Brain microvascular endothelial cell (primary cell): ENCODE results near the gene GLIS2.

Experiments
- DNase-seq: peaks from one replicate; pipeline ENCODE4 v3.0.0-alpha.2; 2020
- H3K27ac ChIP-seq: fragments of 250-450 bp; sonication (Bioruptor Pico); 2 replicates; pipeline ENCODE4 v1.5.1; 2020; ENCODE audit warnings: mild to moderate bottlenecking, moderate library complexity
- H3K27me3 ChIP-seq: fragments of 250-450 bp; sonication (Bioruptor Pico); replicated peaks from 2 replicates; pipeline ENCODE4 v1.5.1; 2020; ENCODE audit warnings: mild to moderate bottlenecking
- H3K36me3 ChIP-seq: fragments of 250-450 bp; sonication (Bioruptor Pico); replicated peaks from 2 replicates; pipeline ENCODE4 v1.5.1; 2020; ENCODE audit warnings: mild to moderate bottlenecking
- H3K4me3 ChIP-seq: 2 replicates; pipeline ENCODE4 v1.5.1; 2011; ENCODE audit warnings: low read depth, mild to moderate bottlenecking, control low read depth, low read length, moderate library complexity
- in situ Hi-C: cut with HindIII; loops from 2 replicates; pipeline ENCODE4 v1.10.0; 2017; ENCODE audit warnings: low sequenced_read_pairs, low pct_ligation_motif_present
- TF ChIP-seq, protein P1 (sequence below): IDR thresholded peaks from 2 replicates; pipeline ENCODE4 v1.5.1; 2011; ENCODE audit warnings: low read depth, mild to moderate bottlenecking, moderate library complexity, low read length, control low read depth, inconsistent platforms; ENCODE audit errors: missing control alignments

GLIS2 gene

DNA sequence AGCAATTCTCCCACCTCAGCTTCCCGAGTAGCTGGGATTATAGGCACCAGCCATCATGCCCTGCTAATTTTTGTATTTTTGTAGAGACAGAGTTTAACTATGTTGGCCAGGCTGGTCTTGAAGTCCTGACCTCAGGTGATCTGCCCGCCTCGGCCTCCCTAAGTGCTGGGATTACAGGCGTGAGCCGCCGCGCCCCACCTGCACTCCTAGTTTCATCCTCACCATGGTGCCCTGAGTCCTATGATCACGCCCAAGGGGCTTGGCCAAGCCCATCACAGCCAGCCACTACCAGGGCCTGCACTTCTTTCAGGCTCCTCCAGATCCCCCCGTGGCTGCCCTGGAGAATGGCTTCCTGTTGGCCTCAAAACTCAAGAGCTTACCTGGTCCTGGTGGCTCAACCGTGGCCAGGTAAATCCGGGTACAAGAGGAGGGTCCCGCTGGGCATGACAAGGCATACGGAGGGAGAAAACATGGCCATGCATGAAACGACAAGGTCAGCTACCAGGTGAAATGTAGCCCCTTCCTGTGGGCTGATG lies 22.6 kb upstream of the GLIS2 start:
- DNase-seq, result no peak
- no peaks in the 10 kb centered on the region for H3K27me3 ChIP-seq
- H3K27ac ChIP-seq, result no peak overlapping the region
- H3K4me3 ChIP-seq, result no peak overlapping the region
- no peaks in the 10 kb centered on the region for H3K36me3 ChIP-seq
- TF ChIP-seq, protein P1, sequence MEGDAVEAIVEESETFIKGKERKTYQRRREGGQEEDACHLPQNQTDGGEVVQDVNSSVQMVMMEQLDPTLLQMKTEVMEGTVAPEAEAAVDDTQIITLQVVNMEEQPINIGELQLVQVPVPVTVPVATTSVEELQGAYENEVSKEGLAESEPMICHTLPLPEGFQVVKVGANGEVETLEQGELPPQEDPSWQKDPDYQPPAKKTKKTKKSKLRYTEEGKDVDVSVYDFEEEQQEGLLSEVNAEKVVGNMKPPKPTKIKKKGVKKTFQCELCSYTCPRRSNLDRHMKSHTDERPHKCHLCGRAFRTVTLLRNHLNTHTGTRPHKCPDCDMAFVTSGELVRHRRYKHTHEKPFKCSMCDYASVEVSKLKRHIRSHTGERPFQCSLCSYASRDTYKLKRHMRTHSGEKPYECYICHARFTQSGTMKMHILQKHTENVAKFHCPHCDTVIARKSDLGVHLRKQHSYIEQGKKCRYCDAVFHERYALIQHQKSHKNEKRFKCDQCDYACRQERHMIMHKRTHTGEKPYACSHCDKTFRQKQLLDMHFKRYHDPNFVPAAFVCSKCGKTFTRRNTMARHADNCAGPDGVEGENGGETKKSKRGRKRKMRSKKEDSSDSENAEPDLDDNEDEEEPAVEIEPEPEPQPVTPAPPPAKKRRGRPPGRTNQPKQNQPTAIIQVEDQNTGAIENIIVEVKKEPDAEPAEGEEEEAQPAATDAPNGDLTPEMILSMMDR, result no peak
- in situ Hi-C loops, result no loop called here

DNA sequence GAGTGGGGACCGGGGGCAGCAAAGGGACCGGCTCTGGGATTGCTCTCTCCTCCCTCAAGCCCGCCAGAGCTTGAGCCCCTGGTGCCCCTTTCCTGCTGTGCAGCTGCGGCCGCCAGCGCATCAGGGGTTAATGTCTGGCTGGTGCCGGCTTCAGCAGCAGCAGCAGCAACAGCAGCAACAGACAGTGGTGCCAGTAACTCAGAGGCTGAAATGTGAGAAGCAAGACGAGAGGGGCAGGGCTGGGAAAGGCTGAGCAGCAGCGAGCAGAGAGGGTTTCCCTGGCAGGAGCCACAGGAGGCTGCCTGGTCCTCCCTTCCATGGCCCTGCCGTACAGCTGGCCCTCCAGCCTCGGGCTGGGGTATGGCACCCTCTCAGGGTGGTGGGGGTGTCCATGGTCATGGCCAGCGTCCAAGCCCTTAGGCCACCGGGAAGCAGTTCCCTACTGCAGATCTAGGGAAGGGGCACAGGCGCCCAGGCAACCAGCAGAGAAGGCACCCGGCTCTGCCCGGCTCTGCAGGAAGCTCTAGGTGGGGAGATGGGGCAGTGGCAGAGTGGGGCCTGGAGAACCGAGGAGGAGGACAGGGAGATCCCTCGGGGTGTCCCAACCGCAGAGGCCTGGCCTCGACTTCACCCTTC lies 21.9 kb upstream of the GLIS2 start:
- no peaks in the 10 kb centered on the region for H3K36me3 ChIP-seq
- in situ Hi-C loops, result no loop called here
- no peak overlapping the region for H3K27ac ChIP-seq
- TF ChIP-seq, protein P1, result no peak
- peak overlapping the region; percentile 22 for H3K4me3 ChIP-seq
- peak; percentile 76 for DNase-seq
- H3K27me3 ChIP-seq, result no peaks in the 10 kb centered on the region

DNA sequence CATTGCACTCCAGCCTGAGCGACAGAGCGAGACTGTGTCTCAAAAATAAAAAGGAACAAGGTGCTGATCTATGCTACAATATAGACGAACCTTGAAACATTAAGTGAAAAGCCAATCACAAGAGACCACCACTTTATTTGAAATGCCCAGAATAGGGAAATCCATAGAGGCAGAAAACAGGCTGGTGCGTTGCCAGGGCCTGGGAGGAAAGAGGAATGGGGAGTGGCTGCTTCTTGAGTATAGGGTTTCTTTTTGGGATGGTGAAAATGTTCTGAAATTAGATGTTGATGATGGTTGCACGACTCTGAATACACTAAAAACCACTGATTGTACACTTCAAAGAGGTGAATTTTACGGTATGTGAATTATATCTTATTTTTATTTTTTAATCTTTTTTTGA lies 20.3 kb upstream of the GLIS2 start:
- Histone ChIP-seq H3K4me3 (no peak overlapping the region), H3K36me3 (no peaks in the 10 kb centered on the region), H3K27ac (no peak overlapping the region), H3K27me3 (no peaks in the 10 kb centered on the region)
- DNase-seq, result no peak
- TF ChIP-seq, protein P1, result no peak
- in situ Hi-C loops, result no loop called here

DNA sequence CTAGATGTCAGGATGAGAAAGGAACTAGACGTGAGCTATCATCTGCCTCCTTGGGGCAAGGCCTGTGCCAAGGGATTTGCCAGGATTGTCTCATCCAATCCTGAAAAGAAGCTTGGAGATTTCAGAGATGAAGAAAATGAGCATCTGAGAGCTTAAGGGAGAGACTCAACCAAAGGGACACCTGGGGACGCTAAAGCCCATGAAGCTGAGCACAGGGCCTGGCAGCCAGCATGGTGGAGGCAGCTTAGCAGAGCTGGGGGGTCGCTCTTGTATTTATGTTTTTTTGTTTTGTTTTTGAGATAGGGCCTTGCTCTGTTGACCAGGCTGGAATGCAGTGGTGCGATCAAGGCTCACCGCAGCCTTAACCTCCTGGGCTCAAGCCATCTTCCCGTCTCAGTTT lies 18.4 kb upstream of the GLIS2 start:
- TF ChIP-seq, protein P1, result no peak
- Histone ChIP-seq H3K27me3 (no peaks in the 10 kb centered on the region), H3K36me3 (no peaks in the 10 kb centered on the region), H3K27ac (no peak overlapping the region), H3K4me3 (no peak overlapping the region)
- no peak for DNase-seq
- in situ Hi-C loops, result no loop called here

DNA sequence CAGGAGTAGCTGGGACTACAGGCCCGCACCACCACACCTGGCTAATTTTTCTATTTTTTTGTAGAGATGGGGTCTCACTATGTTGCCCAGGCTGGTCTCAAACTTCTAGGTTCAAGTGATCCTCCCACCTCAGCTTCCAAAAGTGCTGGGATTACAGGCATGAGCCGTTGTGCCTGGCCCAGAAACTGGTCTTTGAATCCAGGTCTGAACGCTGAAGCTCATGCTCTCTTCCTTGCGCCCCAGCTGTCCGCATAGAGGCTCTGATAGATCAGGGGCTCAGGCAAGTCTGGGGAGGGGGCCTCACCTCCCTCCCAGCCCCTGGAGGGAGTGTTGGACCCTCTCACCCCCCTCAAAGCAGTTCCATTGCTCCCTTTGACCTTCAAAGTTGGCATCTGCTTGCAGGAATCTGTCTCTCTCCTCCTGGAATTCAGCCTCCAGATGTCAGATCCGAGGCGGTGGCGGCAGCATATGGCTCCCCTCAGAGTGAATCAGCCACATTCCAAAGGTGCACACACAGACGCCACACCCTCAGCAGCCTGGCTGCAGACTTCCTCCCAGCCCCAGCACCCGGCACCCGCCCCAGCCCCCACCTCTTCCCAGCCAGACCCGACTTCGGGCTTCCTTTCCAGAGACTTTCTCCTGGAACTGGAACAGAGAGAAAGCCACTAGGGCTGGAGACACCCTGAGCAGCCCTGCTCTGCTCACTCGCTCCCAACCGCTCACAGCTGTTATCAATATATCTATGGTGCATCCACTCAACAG lies 16.9 kb upstream of the GLIS2 start:
- H3K27ac ChIP-seq, result peak overlapping the region; percentile 56
- no peaks in the 10 kb centered on the region for H3K36me3 ChIP-seq
- no peaks in the 10 kb centered on the region for H3K27me3 ChIP-seq
- TF ChIP-seq, protein P1, result no peak
- in situ Hi-C loops, result no loop called here
- no peak overlapping the region for H3K4me3 ChIP-seq
- DNase-seq, result peak; percentile 83

DNA sequence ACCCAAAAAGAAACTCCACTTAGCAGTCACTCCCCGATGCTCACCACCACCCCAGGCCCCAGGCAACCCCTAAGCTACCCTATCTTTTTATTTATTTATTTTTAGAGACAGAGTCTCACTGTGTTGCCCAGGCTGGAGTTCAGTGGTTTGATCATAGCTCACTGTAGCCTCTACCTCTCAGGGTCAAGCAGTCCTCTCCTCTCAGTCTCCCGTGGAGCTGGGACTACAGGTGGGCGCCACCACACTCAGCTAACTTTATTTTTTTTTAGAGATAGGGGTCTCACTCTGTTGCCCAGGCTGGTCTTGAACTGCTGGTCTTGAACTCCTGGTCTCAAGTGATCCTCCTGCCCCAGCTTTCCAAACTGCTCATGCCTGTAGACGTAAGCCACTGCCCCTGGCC lies 14.7 kb upstream of the GLIS2 start:
- no peak overlapping the region for H3K27ac ChIP-seq
- H3K36me3 ChIP-seq, result no peaks in the 10 kb centered on the region
- in situ Hi-C loops, result no loop called here
- H3K4me3 ChIP-seq, result no peak overlapping the region
- DNase-seq, result no peak
- no peaks in the 10 kb centered on the region for H3K27me3 ChIP-seq
- TF ChIP-seq, protein P1, result no peak
